Mucosa of gallbladder (tissue), 1 donor: Measurements from ENCODE around the gene RTL1. TPM values are rescaled to one million over a fixed set of nuclear protein-coding genes. Genes with fewer than 3 reads are reported as not detected.

Experiments
- DNase-seq: peaks from one replicate; pipeline ENCODE4 v3.0.0-alpha.2; 2020; ENCODE audit warnings: low spot score
- total RNA-seq: library from RNA; stranded (reverse); gene quantifications from one replicate; pipeline ENCODE4 v1.2.1, GENCODE V29; 2021
- donor health status: DM: no; HTN: no; CAD: no.

Gene RTL1
- total RNA-seq, 1 donor from 2014 or later, result 0.09 TPM

DNA sequence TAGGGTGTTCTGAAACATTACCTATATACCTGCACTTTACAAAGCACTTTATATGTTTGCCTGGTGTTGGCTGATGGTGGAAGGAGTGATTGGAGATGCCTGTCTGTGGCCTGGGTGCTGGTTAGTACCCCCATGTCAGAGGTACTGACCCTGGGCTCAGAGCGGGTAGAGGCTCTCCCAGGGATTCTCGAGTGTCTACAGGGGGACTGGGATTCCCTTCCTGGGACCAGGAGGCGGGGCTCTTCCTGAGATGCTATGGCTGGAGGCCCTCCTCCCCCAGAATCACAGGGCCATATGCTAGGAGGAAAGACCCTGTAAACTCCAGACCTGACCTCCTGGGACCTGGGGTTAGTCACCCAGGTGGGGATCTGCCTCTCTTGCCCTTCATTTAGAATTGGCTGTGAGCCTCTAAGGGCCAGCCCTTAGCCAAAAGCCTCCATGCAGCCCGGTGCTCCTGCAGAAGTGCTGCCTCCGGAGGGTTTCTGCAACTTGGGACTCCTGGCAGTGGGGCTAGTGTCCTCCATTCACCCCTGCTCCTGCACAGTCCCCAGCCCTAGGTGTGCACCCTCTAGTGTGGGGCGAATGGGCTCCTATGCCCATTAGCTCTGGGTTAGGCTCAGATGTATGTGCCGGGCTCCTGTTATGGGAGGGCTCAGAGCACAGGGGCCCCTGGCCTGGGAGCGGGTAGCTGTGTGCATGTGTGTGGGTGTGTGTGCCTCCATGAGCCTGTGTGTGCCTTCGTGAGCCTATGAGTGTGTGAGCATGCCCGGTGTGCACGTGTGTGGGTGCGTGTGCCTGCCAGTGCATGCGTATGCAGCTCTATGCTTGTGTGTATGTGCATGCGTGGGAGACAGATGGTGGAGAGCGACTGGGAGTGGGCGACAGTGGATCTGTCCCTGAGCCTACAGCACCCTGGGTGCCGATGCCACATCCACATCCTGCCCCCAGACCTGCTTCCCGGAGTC lies 36.6 kb downstream of the RTL1 start:
- no peak for DNase-seq

DNA sequence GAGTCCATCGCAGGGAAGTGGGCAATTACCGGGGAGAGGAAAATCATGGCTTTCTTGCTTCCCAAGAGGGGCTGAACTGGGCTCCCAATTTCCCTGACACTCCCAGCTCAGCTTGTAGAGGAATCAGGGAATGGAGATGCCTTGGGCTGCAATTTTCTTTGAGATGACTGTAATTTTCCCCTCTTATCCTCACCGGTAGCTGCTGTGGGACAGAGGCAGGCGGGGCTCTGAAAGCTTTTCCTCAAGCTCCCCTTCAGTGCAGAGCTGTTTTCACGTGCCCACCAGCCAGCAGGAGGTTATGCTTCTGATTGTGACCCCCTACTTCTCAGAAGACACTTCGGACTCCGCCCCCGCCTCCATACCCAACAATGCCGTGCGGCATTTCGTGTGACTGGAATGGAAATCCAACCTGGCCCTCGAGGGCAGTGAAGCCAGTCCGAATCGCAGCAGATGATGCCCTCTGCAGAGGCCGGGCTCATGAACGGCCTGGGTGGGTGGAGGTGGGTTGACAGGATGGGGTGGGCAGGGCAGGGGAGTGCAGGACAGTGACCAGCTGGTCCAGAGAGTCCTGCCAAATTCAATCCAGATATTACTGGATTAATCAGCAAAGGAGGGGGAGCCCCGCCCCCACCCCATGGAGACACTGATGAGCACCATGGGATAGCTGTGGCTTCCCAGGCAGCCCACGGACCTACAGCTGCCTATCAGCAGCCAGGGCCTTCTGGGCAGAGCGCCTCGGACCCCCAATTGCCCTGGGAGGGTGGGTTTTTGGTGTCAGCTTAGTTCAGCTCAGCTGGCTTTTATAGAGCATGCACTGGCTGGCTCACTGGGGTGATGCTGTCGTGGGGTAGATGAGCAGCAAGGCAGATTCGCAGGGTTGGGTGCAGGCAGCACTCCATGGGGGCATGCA lies 37.6 kb downstream of the RTL1 start:
- no peak for DNase-seq

- no peak for DNase-seq
Observed at GRCh38 chr14:100864960-100865681, 38.4 kb downstream of the RTL1 start.

DNA sequence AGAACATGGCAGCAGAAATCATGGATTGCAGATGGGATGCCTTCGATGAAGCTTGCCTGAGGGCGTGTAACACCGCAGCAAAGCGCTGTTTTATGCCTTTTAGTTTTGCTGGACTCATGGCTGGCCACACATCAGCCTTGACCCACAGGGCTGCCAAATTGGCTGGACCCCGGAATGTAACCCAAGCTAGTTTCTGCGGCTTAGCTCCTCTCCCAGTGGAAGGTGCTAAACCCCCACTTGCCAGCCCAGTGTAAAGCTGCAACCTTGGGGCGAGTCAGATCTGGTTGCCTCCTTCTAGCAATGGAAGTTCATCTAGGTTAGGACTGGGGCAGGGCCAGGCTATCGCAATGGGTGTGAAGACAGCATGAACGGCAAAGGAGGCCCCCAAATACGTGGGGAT lies 39.3 kb downstream of the RTL1 start:
- no peak for DNase-seq

DNA sequence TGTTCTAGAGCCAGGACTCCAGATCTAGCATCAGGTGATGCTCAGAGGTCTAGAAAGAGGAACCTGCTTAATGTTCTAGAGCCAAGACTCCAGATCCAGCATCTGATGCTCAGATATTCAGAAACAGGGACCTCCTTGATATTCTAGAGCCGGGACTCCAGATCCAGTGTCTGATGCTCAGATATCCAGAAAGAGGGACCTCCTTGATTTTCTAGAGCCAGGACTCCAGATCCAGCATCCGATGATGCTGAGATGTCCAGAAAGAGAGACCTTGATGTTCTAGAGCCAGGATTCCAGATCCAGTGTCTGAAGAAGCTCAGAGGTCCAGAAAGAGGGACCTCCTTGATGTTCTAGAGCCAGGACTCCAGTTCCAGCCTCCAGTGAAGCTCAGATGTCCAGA lies 40.7 kb downstream of the RTL1 start:
- no peak for DNase-seq

GRCh38 chr14:100862277-100862676 lies 41.2 kb downstream of the RTL1 start:
- DNase-seq, result no peak

DNA sequence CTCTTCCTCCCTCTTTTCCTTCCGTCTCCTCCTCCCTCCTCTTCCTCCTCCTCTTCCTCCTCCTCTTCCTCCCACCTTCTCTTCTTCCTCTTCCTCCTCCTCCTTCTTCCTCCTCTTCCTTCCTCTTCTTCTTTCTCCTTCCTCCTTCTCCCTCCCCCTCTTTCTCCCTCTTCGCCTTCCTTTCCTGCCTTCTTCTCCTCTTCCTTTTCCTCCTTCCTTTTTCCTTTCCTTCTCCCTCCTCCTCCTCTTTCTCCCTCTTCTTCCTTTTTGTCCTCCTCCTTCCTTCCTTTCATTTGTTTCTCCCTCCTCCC lies 41.6 kb downstream of the RTL1 start:
- no peak for DNase-seq

DNA sequence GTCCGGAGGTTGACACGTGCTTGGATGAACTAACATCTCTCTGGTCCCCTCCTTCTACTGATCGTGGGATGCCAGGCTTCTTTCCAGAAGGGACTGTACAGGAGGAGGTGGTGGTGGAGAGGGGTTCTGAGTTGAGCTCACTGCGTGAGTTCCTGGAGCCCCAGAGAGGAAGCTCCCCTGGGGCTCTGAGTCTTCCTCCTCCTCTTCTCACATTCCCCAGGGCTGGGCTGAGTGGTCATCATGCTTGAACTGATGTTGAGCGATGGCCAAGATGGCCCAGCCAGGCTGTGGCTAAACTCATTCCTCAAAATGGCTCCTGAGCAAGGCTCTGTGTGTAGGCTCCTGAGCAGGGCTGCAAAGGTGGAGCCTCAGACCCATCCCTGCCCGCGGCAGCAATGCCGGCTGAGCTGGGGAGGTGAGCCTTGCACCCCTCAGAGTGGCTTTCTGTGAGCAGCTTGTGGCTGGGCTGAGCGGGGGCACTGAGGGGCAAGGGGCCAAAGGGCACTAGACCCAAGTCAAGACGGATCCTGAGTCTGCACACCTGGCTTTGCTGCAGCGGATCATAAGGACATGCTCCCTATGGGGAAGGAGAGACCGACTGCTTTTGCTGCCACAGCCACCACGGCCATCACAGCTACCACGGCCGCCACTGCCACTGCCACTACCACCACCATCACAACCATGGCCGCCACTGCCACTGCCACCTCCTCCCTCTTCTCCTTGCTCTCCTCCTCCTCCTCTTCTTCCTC lies 42.2 kb downstream of the RTL1 start:
- no peak for DNase-seq

DNA sequence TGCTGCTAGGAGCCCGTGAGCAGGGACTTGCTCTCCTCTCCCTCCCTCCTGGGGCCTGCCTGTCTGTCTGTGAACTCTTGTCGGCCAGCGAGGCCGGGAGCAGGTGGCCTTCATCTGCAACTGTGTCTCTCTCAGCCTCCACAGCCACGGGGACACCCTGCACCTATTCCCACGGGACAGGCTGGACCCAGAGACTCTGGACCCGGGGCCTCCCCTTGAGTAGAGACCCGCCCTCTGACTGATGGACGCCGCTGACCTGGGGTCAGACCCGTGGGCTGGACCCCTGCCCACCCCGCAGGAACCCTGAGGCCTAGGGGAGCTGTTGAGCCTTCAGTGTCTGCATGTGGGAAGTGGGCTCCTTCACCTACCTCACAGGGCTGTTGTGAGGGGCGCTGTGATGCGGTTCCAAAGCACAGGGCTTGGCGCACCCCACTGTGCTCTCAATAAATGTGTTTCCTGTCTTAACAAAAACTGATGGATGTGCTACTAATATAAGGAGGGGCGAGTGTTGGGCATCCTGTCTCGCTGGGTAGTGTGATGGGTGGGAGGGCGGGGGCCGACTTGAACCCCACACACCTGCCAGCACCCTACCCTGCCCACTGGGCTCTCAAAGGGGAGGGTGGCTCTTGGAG lies 42.9 kb downstream of the RTL1 start:
- DNase-seq, result no peak

GRCh38 chr14:100859781-100860180 lies 43.7 kb downstream of the RTL1 start:
- no peak for DNase-seq

DNA sequence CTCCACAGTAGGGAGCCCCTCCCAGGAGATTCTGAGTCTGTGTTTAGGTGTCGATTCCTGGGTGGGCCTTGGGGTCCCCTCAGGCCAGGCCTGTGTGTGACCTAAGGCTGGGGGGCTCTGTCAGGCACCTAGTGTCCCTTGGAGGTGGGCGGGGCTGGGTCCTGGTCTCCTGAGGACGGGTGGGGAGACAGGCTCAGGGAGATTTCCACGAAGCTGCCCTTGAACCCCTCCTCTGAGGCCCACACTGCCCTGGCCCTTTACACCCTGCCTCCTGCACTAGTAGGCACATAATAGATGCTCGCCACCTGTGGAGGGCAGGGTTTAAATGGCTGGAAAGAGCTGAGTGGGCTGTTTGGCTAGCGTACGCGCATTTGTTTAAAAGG lies 44.7 kb downstream of the RTL1 start:
- DNase-seq, result no peak

DNA sequence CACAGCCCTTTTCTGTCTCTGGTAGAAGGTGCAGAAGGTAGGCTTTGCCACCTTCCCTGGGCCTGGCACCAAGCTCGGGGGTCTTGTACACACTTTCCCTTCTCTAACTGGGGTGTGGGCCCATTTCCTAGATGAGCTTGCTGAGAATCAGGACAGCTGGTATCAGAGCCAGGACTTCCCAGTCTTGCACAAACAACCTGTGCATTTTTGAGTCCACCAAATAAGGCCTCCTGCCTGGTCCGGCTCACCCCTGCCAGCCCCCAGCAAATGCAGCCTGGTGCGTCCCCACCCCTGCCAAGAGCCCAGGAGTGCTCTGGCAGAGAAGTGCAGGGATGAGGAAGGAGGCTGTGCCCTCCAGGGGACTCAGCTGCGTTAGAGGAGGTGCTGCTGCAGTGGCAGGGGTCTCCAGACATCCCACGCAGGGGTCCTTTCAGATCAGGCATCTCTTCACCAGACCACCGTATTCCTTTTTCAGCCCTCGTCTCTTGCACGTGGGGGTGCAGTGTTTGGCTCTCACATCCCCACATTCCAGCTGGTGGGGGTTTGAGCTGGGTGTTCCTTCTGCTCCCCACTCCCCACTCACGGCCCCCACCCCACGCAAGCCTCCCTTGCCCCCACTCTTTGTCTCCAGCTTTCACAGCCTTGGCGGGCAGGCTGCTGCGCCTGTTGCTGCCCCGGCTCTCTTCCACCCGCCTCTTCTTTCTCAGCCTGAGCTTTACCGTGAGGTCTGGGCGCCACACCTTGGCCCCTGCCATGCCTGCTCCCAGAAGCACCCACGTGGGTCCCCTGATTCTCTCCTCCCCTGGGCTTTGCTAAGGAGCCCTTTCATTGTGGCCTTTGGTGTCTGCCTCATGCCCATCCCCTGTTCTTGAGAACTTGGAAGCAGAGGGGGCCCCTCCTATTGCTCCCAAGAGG lies 45.3 kb downstream of the RTL1 start:
- no peak for DNase-seq

DNA sequence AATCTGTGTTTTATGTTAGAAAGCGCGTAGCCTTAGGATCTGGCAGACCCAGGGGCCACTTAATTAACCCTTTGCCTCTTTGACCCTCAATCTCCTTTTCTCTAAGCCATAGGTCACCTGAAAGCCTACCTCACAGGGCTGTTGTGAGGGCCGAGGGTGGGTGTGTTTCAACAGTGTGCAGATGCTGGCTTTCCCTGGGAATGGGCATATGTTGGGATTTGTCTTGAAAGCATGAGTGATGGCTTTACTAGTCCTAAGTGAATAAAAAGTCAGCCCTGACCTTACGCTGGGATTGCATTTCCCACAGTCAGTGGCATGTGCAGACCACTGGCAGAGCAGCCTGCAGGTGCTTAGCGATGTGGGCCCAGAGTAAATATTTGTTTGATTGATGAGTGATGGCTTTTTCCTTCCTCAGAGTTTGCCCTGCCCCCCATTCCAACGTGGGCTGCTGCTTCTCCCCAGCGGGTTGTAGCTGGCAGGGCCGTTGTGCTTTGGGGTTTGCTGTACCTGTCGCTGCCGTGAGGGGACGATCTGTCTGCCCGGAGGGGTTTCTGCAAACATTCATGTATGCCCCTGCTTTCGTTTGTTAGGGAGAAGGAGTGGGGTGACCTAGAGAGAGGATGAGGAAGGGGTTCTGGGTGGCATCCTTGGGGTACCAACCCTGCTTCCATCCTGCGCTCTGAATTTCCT lies 46.1 kb downstream of the RTL1 start:
- no peak for DNase-seq

GRCh38 chr14:100856056-100856950 lies 47.2 kb downstream of the RTL1 start:
- no peak for DNase-seq

DNA sequence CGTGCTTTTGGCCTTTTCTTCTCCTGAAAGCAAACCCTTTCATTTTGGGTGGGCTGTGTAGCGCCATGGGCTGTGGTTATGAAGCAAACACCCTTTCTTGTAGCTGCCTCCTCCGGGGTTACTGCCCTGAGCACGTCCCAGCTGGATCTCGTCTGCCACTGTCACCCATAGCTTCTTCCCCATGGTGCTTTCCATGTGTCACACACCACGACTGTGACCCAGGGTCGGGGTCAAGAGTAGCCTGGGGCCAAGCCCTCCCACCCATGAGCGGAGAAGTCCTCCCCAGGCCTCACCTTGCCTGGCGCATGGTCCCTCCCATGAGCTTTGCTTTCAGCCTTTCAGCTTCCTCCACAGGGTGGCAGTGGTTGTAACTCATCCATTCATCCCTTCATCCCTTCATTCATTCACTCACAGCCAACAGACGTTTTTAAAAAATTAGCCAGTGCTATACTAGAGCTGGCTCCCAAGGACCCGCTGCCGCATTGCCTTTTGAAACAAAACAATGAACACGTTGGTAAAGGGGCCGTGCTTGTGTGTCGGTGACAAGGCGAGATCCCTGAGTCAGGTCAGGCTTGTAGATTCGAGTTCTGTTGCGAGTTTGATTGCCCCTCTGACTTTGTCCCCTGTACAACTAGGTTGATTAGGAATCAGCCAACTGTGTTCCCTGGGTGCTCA lies 48.1 kb downstream of the RTL1 start:
- DNase-seq, result no peak

GRCh38 chr14:100854435-100854834 lies 49.1 kb downstream of the RTL1 start:
- DNase-seq, result no peak

GRCh38 chr14:100851946-100852620 lies 51.4 kb downstream of the RTL1 start:
- DNase-seq, result no peak
